Body of pancreas (tissue), 4 donors: Measurements from ENCODE around the gene HSF4. TPM values are rescaled to one million over a fixed set of nuclear protein-coding genes. Genes with fewer than 3 reads are reported as not detected.

Experiments
- ATAC-seq: fragments of 150-250 bp; one replicate; pipeline ENCODE4 v1.9.1; 2016
- DNase-seq, 4 donors: peaks; one replicate each; pipeline ENCODE4 v3.0.0-alpha.2; 2019
- H3K27ac ChIP-seq, 4 donors: fragments of 200-600 bp; sonication (generic); 1 replicate in 3 of 4; 2 replicates in 1 of 4; pipeline versions ENCODE4 v1.5.1 to v1.6.1; 2016 to 2019; ENCODE audit warnings: mild to moderate bottlenecking in 1 of 4, mixed read lengths in 1 of 4, moderate library complexity in 1 of 4
- H3K27me3 ChIP-seq, 2 donors: fragments of 200-600 bp; sonication (generic); one replicate each; pipeline ENCODE4 v1.6.0; 2016; ENCODE audit warnings: mild to moderate bottlenecking in 1 of 2
- H3K36me3 ChIP-seq, 2 donors: fragments of 200-600 bp; sonication (generic); replicated peaks in 1 of 2; 2 replicates each; pipeline ENCODE4 v1.5.1; 2016; ENCODE audit warnings: low read depth in 2 of 2; ENCODE audit not compliant: insufficient read depth in 1 of 2
- H3K4me1 ChIP-seq: fragments of 200-600 bp; sonication (generic); one replicate; pipeline ENCODE4 v1.6.0; 2016
- H3K4me3 ChIP-seq, 2 donors: fragments of 200-600 bp; sonication (generic); 1 replicate in 1 of 2; 2 replicates in 1 of 2; pipeline ENCODE4 v1.5.1; 2016 to 2019
- H3K9me3 ChIP-seq, 3 donors: fragments of 200-600 bp; sonication (generic); 1 replicate in 2 of 3; 2 replicates in 1 of 3; pipeline ENCODE4 v1.5.1; 2016
- CTCF ChIP-seq, 7 experiments: fragments of 450-650 bp in 4 of 7; fragments of 200-600 bp in 3 of 7; sonication (generic) in 3 of 7; IDR thresholded peaks; one replicate each; pipeline ENCODE4 v1.5.1; 2016 to 2019; ENCODE audit warnings: antibody characterized with exemption in 7 of 7
- POLR2A ChIP-seq, 3 donors: fragments of 450-650 bp; IDR thresholded peaks; one replicate each; pipeline ENCODE4 v1.6.1; 2016; ENCODE audit warnings: antibody characterized with exemption in 3 of 3, mild to moderate bottlenecking in 2 of 3
- WGBS, 2 donors: methylation state at CpG; one replicate each; pipeline ENCODE4 v1.1.5; 2017; 5-methylcytosine and 5-hydroxymethylcytosine counted together
- intact Hi-C: fragments of 100-400 bp; cut with DNase I; formaldehyde crosslinking; loops from one replicate; pipeline ENCODE4 v1.15.1; 2023
- total RNA-seq, 2 donors: library from RNA; depleted of rRNA; stranded (reverse); fragments of >200 nt; gene quantifications; one replicate each; pipeline ENCODE4 v1.1.0, GENCODE V29; 2016

HSF4 gene
- total RNA-seq, 2 donors from 2014 or later, result 76.8 to 352 TPM

- Histone ChIP-seq H3K27ac (peak overlapping the region; percentile 92 to 96 (median 96)), H3K36me3 (no peaks in the 10 kb centered on the region), H3K27me3 (no peaks in the 10 kb centered on the region), H3K4me3 (peak overlapping the region; percentile 49 to 68), H3K9me3 (no peaks in the 10 kb centered on the region), H3K4me1 (peaks cover 27% of the 10 kb centered on the region)
- ATAC-seq, result peak; percentile 4
- 7% methylated on average over 55 of the region's 59 CpGs; no CpG with 5 or more reads in 1 of the 2 donors for WGBS, 2 donors
- no peak for DNase-seq
- TF ChIP-seq CTCF (IDR thresholded peaks at IDR 0.05) (no peak), POLR2A (IDR thresholded peaks at IDR 0.05) (no peak)
- intact Hi-C loops, result loop anchor here (10.0 kb wide), 1 partner anchor 210 kb away; no protein-coding TSS in a partner anchor
Measured at GRCh38 chr16:67184453-67184994, 20.0 kb downstream of the HSF4 start.

GRCh38 chr16:67184995-67185650 is 20.6 kb downstream of the HSF4 start:
- 0 to 15% methylated on average over 5 to 40 of the region's 43 CpGs for WGBS, 2 donors
- peak; percentile 58 for ATAC-seq
- peak; percentile 93 to 95 (median 94) for DNase-seq
- H3K27me3 ChIP-seq, result no peaks in the 10 kb centered on the region
- TF ChIP-seq CTCF (IDR thresholded peaks at IDR 0.05) (peak; percentile 67 to 92 (median 88)), POLR2A (IDR thresholded peaks at IDR 0.05) (no peak)
- no peaks in the 10 kb centered on the region for H3K36me3 ChIP-seq
- no peak overlapping the region for H3K4me3 ChIP-seq
- H3K4me1 ChIP-seq, result peaks cover 27% of the 10 kb centered on the region
- intact Hi-C loops, result loop anchor here (10.0 kb wide), 1 partner anchor 210 kb away; no protein-coding TSS in a partner anchor
- H3K9me3 ChIP-seq, result no peaks in the 10 kb centered on the region
- no peak overlapping the region for H3K27ac ChIP-seq

GRCh38 chr16:67185651-67186134 is 21.1 kb downstream of the HSF4 start:
- ATAC-seq (no peak), DNase-seq (no peak)
- H3K4me3 ChIP-seq, result no peak overlapping the region
- no peak overlapping the region for H3K27ac ChIP-seq
- H3K27me3 ChIP-seq, result no peaks in the 10 kb centered on the region
- no peaks in the 10 kb centered on the region for H3K36me3 ChIP-seq
- TF ChIP-seq CTCF (IDR thresholded peaks at IDR 0.05), result peak in 1 of 7 experiments; percentile 1
- no peak for TF ChIP-seq POLR2A (IDR thresholded peaks at IDR 0.05)
- H3K9me3 ChIP-seq, result no peaks in the 10 kb centered on the region
- WGBS, 2 donors, result 5 to 7% methylated on average over 11 to 12 of the region's 12 CpGs
- intact Hi-C loops, result loop anchor here (10.0 kb wide), 1 partner anchor 211 kb away; no protein-coding TSS in a partner anchor
- peaks cover 27% of the 10 kb centered on the region for H3K4me1 ChIP-seq

- Histone ChIP-seq H3K9me3 (no peaks in the 10 kb centered on the region), H3K36me3 (no peaks in the 10 kb centered on the region), H3K4me3 (no peak overlapping the region), H3K27me3 (no peaks in the 10 kb centered on the region), H3K4me1 (peaks cover 30% of the 10 kb centered on the region), H3K27ac (no peak overlapping the region)
- 36 to 49% methylated on average over 4 to 5 of the region's 5 CpGs for WGBS, 2 donors
- ATAC-seq (no peak), DNase-seq (no peak)
- intact Hi-C loops, result loop anchor here (10.0 kb wide), 1 partner anchor 212 kb away; no protein-coding TSS in a partner anchor
- no peak for TF ChIP-seq CTCF (IDR thresholded peaks at IDR 0.05)
- no peak for TF ChIP-seq POLR2A (IDR thresholded peaks at IDR 0.05)
Measured at GRCh38 chr16:67186550-67186950, 22.0 kb downstream of the HSF4 start.
